ENCODE measurements around the gene CFAP54.

DNA sequence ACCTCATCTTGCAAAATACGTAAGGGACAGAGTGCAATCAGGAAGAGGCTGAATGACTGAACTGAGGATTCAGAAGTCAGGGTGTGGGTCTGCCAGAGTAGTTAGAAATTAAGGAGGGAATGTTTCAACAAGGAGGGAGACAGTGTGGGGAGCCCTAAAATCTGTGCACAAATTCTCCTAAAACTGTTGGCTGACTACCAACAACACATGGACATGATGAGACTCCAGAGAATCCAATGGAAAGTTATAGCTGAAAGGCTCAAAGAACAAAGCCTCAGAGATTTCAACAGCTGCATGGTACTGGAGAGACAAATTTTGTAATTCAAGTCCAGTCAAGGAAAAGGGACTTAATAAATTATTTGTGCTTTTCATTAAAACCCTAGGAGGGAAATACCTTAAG lies 381.6 kb downstream of the CFAP54 start:
- TF ChIP-seq CTCF (IDR thresholded peaks at IDR 0.05), result no peak
- TF ChIP-seq POLR2AphosphoS5 (IDR thresholded peaks at IDR 0.05; ENCODE audit: low read depth, low read length), result no peak
- TF ChIP-seq, protein P1, sequence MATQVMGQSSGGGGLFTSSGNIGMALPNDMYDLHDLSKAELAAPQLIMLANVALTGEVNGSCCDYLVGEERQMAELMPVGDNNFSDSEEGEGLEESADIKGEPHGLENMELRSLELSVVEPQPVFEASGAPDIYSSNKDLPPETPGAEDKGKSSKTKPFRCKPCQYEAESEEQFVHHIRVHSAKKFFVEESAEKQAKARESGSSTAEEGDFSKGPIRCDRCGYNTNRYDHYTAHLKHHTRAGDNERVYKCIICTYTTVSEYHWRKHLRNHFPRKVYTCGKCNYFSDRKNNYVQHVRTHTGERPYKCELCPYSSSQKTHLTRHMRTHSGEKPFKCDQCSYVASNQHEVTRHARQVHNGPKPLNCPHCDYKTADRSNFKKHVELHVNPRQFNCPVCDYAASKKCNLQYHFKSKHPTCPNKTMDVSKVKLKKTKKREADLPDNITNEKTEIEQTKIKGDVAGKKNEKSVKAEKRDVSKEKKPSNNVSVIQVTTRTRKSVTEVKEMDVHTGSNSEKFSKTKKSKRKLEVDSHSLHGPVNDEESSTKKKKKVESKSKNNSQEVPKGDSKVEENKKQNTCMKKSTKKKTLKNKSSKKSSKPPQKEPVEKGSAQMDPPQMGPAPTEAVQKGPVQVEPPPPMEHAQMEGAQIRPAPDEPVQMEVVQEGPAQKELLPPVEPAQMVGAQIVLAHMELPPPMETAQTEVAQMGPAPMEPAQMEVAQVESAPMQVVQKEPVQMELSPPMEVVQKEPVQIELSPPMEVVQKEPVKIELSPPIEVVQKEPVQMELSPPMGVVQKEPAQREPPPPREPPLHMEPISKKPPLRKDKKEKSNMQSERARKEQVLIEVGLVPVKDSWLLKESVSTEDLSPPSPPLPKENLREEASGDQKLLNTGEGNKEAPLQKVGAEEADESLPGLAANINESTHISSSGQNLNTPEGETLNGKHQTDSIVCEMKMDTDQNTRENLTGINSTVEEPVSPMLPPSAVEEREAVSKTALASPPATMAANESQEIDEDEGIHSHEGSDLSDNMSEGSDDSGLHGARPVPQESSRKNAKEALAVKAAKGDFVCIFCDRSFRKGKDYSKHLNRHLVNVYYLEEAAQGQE (IDR thresholded peaks at IDR 0.05; ENCODE audit: insufficient read depth in 1 of 2, low read depth in 2 of 2, low read length in 1 of 2), result no peak
